PC-3 (cell line): ENCODE data around the gene MED7.

Experiments used
- EZH2 ChIP-seq: fragments of 300-600 bp; sonication (generic); IDR thresholded peaks from one replicate; pipeline ENCODE4 v1.6.1; 2017; ENCODE audit warnings: antibody characterized with exemption, mild to moderate bottlenecking, low read length; ENCODE audit not compliant: unreplicated experiment
- EZH2phosphoT487 ChIP-seq: fragments of 300-600 bp; sonication (generic); IDR thresholded peaks from 2 replicates; pipeline ENCODE4 v1.6.1; 2018; ENCODE audit warnings: mild to moderate bottlenecking, antibody characterized with exemption, low read length, borderline replicate concordance
- TF ChIP-seq, protein P1 (sequence below): fragments of 300-600 bp; sonication (generic); conservative IDR thresholded peaks from 2 replicates; pipeline ENCODE4 v1.5.1; 2017; ENCODE audit warnings: antibody characterized with exemption, low read depth, mild to moderate bottlenecking, low read length

DNA sequence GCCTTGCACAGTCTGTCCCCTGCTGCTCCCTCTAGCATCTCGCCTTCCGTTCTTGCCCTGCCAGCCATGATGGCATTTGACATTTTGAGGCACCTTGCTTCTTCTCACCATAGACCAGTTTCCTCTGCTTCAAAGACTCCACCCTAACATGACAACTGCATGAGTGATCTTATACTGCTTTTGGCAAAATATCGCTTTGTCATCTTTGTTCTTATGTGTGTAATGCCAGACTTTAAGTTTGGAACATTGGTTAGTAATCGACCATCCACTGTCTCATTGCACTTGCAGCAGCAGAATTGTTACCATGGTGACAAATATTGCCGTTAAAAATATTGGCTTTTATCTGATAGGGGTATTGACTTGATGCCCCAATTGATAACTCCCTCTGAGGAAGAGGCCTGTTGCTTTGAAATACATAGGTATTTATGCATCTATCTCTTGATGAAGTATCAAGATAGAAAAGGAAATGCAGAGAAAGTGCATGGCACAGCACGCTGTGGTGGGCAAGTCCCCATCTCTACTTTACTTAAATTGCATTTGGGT lies 16.6 kb upstream of the MED7 start:
- TF ChIP-seq, protein P1, sequence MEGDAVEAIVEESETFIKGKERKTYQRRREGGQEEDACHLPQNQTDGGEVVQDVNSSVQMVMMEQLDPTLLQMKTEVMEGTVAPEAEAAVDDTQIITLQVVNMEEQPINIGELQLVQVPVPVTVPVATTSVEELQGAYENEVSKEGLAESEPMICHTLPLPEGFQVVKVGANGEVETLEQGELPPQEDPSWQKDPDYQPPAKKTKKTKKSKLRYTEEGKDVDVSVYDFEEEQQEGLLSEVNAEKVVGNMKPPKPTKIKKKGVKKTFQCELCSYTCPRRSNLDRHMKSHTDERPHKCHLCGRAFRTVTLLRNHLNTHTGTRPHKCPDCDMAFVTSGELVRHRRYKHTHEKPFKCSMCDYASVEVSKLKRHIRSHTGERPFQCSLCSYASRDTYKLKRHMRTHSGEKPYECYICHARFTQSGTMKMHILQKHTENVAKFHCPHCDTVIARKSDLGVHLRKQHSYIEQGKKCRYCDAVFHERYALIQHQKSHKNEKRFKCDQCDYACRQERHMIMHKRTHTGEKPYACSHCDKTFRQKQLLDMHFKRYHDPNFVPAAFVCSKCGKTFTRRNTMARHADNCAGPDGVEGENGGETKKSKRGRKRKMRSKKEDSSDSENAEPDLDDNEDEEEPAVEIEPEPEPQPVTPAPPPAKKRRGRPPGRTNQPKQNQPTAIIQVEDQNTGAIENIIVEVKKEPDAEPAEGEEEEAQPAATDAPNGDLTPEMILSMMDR, result no peak
- TF ChIP-seq EZH2 (no peak), EZH2phosphoT487 (no peak)
